Endometrial microvascular endothelial cells (primary cell): ENCODE measurements around the gene HOXD8. TPM values are rescaled to one million over a fixed set of nuclear protein-coding genes. Genes with fewer than 3 reads are reported as not detected.

Experiments
- in situ Hi-C: cut with HindIII; loops from 2 replicates; pipeline ENCODE4 v1.10.0; 2017; ENCODE audit warnings: low sequenced_read_pairs, low pct_unique_long_range_greater_than_20kb; ENCODE audit errors: inconsistent ontology term
- total RNA-seq: library from RNA; depleted of rRNA; stranded (reverse); fragments of >200 nt; gene quantifications from one replicate; pipeline ENCODE4 v1.2.3, GENCODE V29; 2015; ENCODE audit errors: inconsistent ontology term

HOXD8 gene
- total RNA-seq, 1 donor from 2014 or later = 41.0 TPM

DNA sequence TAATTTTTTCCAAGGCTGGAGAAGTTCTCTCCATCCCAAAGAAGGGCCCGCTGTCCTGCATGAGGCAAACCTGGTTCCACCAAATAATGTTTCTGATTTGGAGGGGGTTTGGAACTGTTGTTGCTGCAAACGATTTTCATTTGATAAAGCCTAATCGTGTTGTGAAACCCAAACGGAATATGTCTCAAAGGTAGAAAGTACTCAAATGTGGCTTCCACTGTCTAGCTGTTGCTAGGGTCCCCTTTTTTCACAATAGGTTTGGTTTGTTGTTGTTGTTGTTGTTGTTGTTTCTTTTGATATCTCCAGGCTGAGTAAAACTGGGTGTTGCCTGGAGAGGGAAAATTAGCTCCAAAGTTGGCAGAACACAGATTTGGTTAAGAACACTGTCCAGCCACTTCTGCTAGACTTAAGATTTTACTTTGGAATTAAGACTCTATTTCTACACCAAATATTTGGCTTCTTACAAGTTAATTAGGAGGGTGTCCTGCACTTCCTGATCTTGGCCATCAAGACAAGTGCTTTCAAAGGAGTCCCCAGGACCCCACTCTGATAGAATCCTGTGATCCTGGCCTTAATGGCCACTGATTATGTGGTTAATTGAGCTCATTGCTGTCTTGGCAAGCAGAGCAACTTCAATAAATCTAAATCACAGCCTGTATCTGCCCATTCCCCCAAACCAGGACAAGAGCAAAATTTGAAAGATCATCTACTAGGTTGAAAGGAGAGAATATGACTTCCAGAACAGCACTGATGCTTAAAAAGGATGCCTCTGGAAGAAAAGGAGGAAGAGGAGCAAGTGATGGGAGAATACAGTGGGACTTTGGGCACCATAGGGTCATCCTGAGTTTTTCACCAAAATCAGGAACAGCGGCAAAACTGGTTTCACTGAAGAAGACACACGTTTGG, 40.3 kb upstream of the HOXD8 start:
- in situ Hi-C loops = no loop called here

- in situ Hi-C loops = no loop called here
These were observed 39.6 kb upstream of the HOXD8 start for GRCh38 chr2:176089843-176090395.

DNA sequence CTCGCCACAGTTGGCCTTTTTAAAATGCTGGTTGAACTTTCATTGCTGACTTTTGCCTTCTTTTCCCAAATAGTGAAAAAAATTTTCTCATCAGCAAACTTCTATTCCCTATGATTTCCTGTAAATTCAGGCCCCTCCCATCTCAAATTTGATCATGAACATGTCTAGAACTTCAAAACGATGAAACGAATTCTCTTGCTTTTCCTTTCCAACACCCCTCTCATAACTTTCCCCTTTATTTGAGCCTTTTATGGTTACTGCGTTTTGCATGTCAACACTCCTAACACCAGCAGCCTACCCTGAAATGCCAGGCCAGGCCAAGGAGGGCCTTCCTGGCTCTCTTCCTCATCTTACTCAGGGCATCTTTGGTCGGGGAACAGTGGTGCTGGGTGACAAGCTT, 38.6 kb upstream of the HOXD8 start:
- in situ Hi-C loops = no loop called here

GRCh38 chr2:176091329-176092258, 37.9 kb upstream of the HOXD8 start:
- in situ Hi-C loops = no loop called here

- in situ Hi-C loops = no loop called here
These were observed 37.0 kb upstream of the HOXD8 start, which contains the start of gene HOXD13 for GRCh38 chr2:176092270-176093144. Gene HOXD13, plus strand, starts transcription at chr2:176092721. Its CDS starts 170 bp downstream, at chr2:176092891.

DNA sequence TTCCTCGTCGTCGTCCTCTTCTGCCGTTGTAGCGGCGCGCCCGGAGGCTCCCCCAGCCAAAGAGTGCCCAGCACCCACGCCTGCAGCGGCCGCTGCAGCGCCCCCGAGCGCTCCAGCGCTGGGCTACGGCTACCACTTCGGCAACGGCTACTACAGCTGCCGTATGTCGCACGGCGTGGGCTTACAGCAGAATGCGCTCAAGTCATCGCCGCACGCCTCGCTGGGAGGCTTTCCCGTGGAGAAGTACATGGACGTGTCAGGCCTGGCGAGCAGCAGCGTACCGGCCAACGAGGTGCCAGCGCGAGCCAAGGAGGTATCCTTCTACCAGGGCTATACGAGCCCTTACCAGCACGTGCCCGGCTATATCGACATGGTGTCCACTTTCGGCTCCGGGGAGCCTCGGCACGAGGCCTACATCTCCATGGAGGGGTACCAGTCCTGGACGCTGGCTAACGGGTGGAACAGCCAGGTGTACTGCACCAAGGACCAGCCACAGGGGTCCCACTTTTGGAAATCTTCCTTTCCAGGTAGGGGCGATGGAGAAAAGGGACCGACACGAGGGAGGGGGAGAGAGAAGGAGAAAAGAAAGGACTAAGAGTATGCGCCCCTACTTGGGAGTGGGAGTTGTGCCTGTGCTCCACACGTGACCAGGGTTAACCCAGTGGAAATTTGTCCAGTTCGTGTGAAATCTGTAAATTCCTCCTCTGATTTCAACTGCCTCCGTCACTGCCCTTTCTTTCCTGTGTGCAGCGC, 36.2 kb upstream of the HOXD8 start:
- in situ Hi-C loops = no loop called here

DNA sequence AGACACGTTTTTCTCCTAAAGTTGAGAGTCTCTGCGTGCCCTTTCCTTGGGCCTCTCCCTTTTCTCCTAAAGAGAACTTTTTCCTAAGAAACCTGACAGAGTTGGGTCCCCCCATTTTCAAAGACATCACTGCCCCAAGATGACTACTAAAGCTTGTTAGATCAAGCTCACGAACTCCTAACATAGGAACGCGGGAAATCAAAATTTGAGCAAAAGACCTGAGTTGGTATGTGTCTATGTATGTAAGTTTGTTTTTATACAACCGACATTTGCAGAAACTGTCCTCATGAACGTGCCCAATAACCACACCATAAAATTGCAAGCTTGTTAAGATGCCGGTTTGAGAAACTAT, 35.6 kb upstream of the HOXD8 start:
- in situ Hi-C loops = no loop called here

DNA sequence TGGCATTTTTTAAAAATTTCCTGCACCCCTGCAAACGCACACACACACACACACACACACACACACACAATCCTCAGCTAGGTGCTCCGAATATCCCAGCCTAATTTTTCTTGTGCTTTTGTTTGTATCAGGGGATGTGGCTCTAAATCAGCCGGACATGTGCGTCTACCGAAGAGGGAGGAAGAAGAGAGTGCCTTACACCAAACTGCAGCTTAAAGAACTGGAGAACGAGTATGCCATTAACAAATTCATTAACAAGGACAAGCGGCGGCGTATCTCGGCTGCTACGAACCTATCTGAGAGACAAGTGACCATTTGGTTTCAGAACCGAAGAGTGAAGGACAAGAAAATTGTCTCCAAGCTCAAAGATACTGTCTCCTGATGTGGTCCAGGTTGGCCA, 35.2 kb upstream of the HOXD8 start:
- in situ Hi-C loops = no loop called here

DNA sequence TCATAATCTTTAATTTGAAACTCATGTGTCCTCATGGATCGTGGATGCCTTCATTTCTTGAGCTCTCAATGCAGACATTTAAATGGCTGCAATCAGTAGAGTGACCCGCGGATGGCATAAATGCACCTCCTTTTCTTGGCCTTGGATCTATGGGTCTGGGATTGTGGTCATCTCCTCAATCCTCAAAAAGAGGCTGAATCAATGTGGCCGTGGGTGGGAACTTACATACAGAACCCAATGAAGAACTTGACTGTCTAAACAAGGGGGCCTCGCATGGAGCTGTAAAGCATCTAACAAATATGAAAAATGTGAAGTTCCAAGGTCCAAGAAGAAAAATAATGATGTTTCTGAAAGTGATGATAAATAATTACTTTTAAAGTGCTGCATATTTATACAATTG, 34.1 kb upstream of the HOXD8 start:
- in situ Hi-C loops = no loop called here

DNA sequence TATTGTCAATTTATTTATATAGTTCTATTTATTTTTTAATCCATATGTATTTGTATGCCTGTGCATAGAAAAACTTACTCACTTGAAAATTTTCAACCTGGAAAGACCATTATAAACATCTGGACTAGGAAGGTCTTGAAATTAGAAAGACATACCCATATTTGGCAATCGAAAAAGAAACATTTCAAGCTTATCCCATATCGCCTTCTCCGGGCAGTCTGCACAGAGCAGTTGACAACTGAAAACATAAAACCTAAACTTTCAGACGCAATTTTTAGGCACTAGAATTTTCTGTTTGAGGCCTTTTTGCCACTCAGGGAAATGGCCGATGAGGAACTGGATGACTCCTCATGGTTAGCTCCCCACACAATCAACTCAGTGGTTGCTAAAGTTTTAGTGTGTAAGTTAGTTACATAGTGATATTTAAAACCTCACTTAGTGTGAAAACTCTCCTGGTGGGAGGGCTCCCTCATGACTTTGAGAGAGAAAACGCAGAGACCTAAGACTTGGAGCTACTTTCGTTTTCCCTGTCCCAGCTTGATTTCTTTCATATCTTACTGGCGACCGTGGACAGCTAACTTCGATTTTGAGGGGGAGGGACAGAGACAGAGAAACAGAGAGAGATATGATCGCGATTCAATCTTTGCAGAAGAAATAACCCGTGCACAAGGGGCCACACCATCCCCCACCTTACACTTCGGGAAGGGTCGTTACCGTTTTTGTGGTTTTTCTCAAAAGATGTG, 33.1 kb upstream of the HOXD8 start:
- in situ Hi-C loops = no loop called here

- in situ Hi-C loops = no loop called here
These were observed 32.3 kb upstream of the HOXD8 start for GRCh38 chr2:176096986-176097819.

GRCh38 chr2:176097820-176098365, 31.6 kb upstream of the HOXD8 start:
- in situ Hi-C loops = no loop called here

DNA sequence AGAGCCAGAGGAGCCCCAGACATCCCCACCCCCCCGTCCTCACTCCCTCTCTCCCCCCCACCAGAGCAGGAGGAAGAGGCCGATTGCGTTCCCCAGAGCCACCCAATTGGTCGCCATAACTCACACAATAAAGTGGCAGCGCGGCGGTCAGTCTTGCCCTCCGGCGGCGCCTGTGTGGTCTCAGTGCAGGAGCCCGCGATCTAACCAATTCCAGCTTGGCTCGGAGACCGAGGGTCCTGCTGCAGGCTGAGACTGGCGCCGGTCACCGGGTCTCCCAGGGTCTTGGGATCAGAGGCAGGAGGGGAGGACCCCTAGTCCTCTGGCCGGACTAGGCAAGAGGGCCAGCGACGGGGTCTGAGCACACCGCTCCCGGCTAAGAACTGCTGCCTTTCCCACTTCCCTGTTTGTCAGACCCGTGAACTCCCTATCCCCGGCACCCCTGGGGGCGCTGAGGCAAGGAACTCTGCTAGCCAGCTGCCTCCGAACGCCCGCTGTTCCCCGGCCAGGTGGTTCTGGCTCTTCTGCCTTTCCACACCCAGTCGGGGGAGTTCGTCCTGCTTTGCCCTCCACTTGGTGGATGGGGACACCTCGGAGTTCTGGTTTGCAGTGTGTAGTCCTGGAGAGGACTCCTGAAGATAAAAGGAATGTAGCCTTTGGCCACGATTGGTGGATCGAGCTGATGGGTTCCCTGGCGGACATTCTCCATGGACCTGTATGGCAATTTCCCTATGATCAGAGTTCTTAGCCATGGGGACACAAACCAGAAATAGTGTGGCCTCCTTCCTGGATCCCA, 30.9 kb upstream of the HOXD8 start:
- in situ Hi-C loops = no loop called here

DNA sequence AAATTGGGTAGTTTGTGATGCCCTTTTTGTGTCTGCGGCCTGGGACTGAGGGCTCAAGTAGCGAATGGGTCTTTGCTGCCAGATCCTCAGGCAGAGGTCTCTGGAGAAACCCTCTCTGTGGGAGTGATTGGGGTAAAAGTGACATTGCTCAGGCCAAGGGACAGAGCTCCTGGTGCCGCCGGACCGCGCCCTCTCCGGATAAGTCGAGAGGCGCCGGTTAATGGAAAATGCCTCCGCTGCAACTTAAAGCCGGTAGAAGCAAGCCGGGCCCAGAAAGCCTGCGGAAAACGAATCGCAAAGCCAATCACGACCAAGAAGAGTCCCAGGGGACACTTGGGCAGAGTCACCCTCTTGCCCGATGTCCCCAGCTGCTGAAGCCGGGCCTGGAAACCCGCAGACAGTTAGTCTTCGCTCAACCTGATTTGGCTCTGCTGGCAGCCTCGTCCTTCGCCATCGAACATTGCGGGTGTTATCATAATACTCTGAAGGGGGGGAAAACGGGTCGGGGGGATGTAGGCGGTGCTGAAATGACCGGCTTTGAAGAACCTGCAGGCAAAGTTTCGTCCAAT, 30.3 kb upstream of the HOXD8 start:
- in situ Hi-C loops = no loop called here
